Measurements from ENCODE around the gene ZMYND19. TPM values are rescaled to one million over a fixed set of nuclear protein-coding genes. Genes with fewer than 3 reads are reported as not detected.

Gene ZMYND19
- total RNA-seq, 2 donors from 2014 or later = 31.5 to 96.1 TPM

- DNase-seq (ENCODE audit: low spot score) = no peak
These were observed 730 bp downstream of the ZMYND19 start for GRCh38 chr9:137589441-137590122.

GRCh38 chr9:137588891-137589290 lies 1.4 kb downstream of the ZMYND19 start:
- Mint-ChIP-seq H3K4me1 (ENCODE audit: low read depth in 2 of 2) (peaks cover 0 to 14% of the 10 kb centered on the region in 2 donors), H3K36me3 (peaks cover 5% of the 10 kb centered on the region), H3K4me3 (peak overlapping the region; percentile 40), H3K27me3 (no peaks in the 10 kb centered on the region), H3K9me3 (no peaks in the 10 kb centered on the region), H3K27ac (no peak overlapping the region)
- no peak for DNase-seq (ENCODE audit: low spot score)
- ATAC-seq = no peak

More at GRCh38 chr9:137589441-137590122, 730 bp downstream of the ZMYND19 start:
- peaks cover 0 to 14% of the 10 kb centered on the region in 2 donors for H3K4me1 Mint-ChIP-seq (ENCODE audit: low read depth in 2 of 2)
- H3K36me3 Mint-ChIP-seq = peaks cover 5% of the 10 kb centered on the region
- peak; percentile 0 to 15 for ATAC-seq
- H3K27ac Mint-ChIP-seq = peak overlapping the region in 1 of 2 donors; percentile 45
- peak overlapping the region; percentile 40 for H3K4me3 Mint-ChIP-seq
- no peaks in the 10 kb centered on the region for H3K27me3 Mint-ChIP-seq
- H3K9me3 Mint-ChIP-seq = no peaks in the 10 kb centered on the region

- Mint-ChIP-seq H3K27ac (peak overlapping the region in 1 of 2 donors; percentile 4), H3K4me1 (ENCODE audit: low read depth in 2 of 2) (peaks cover 0 to 14% of the 10 kb centered on the region in 2 donors), H3K27me3 (no peaks in the 10 kb centered on the region), H3K36me3 (peaks cover 5% of the 10 kb centered on the region), H3K9me3 (no peaks in the 10 kb centered on the region), H3K4me3 (peak overlapping the region; percentile 40)
- DNase-seq (ENCODE audit: low spot score) = no peak
- no peak for ATAC-seq
These were observed 2.0 kb downstream of the ZMYND19 start for GRCh38 chr9:137588311-137588710.

- ATAC-seq = no peak
- no peak for DNase-seq (ENCODE audit: low spot score)
- Mint-ChIP-seq H3K4me1 (ENCODE audit: low read depth in 2 of 2) (peaks cover 0 to 12% of the 10 kb centered on the region in 2 donors), H3K36me3 (peaks cover 5% of the 10 kb centered on the region), H3K9me3 (no peaks in the 10 kb centered on the region), H3K27me3 (no peaks in the 10 kb centered on the region), H3K27ac (no peak overlapping the region), H3K4me3 (no peak overlapping the region)
These were observed 3.5 kb downstream of the ZMYND19 start for GRCh38 chr9:137586854-137587253.

GRCh38 chr9:137583957-137584356 lies 6.4 kb downstream of the ZMYND19 start:
- DNase-seq (ENCODE audit: low spot score) (no peak), ATAC-seq (no peak)
- Mint-ChIP-seq H3K36me3 (peaks cover 5% of the 10 kb centered on the region), H3K27ac (no peak overlapping the region), H3K27me3 (no peaks in the 10 kb centered on the region), H3K4me3 (no peak overlapping the region), H3K9me3 (no peaks in the 10 kb centered on the region), H3K4me1 (ENCODE audit: low read depth in 2 of 2) (peaks cover 0 to 9% of the 10 kb centered on the region in 2 donors)

- Mint-ChIP-seq H3K36me3 (peaks cover 5% of the 10 kb centered on the region), H3K9me3 (no peaks in the 10 kb centered on the region), H3K4me3 (no peak overlapping the region), H3K4me1 (ENCODE audit: low read depth in 2 of 2) (peaks cover 0 to 9% of the 10 kb centered on the region in 2 donors), H3K27ac (no peak overlapping the region), H3K27me3 (no peaks in the 10 kb centered on the region)
- DNase-seq (ENCODE audit: low spot score) (no peak), ATAC-seq (no peak)
These were observed 7.0 kb downstream of the ZMYND19 start for GRCh38 chr9:137583347-137583746.

GRCh38 chr9:137582286-137582860 lies 7.9 kb downstream of the ZMYND19 start:
- ATAC-seq (no peak), DNase-seq (ENCODE audit: low spot score) (no peak)
- H3K27me3 Mint-ChIP-seq = no peaks in the 10 kb centered on the region
- H3K9me3 Mint-ChIP-seq = no peaks in the 10 kb centered on the region
- H3K4me3 Mint-ChIP-seq = no peak overlapping the region
- H3K4me1 Mint-ChIP-seq (ENCODE audit: low read depth in 2 of 2) = peaks cover 6 to 10% of the 10 kb centered on the region in 2 donors
- H3K27ac Mint-ChIP-seq = no peak overlapping the region
- peaks cover 5% of the 10 kb centered on the region for H3K36me3 Mint-ChIP-seq

- H3K9me3 Mint-ChIP-seq = no peaks in the 10 kb centered on the region
- no peak overlapping the region for H3K4me3 Mint-ChIP-seq
These were observed 8.7 kb downstream of the ZMYND19 start for GRCh38 chr9:137581361-137582285.

GRCh38 chr9:137580954-137581322 lies 9.4 kb downstream of the ZMYND19 start:
- no peaks in the 10 kb centered on the region for H3K9me3 Mint-ChIP-seq
- peaks cover 15 to 16% of the 10 kb centered on the region in 2 donors for H3K4me1 Mint-ChIP-seq (ENCODE audit: low read depth in 2 of 2)
- peaks cover under 1% of the 10 kb centered on the region for H3K36me3 Mint-ChIP-seq
- ATAC-seq = no peak
- H3K4me3 Mint-ChIP-seq = no peak overlapping the region
- no peak for DNase-seq (ENCODE audit: low spot score)
- H3K27me3 Mint-ChIP-seq = no peaks in the 10 kb centered on the region
- no peak overlapping the region for H3K27ac Mint-ChIP-seq

More at GRCh38 chr9:137581361-137582285, 8.7 kb downstream of the ZMYND19 start:
- DNase-seq (ENCODE audit: low spot score) (no peak), ATAC-seq (no peak)
- Mint-ChIP-seq H3K27me3 (no peaks in the 10 kb centered on the region), H3K4me1 (ENCODE audit: low read depth in 2 of 2) (peaks cover 10 to 14% of the 10 kb centered on the region in 2 donors), H3K27ac (no peak overlapping the region), H3K36me3 (peaks cover 5% of the 10 kb centered on the region)

GRCh38 chr9:137580209-137580953 lies 9.9 kb downstream of the ZMYND19 start:
- Mint-ChIP-seq H3K27me3 (no peaks in the 10 kb centered on the region), H3K4me1 (ENCODE audit: low read depth in 2 of 2) (peaks cover 20 to 21% of the 10 kb centered on the region in 2 donors), H3K27ac (no peak overlapping the region), H3K4me3 (no peak overlapping the region), H3K9me3 (no peaks in the 10 kb centered on the region), H3K36me3 (peaks cover 5% of the 10 kb centered on the region)
- DNase-seq (ENCODE audit: low spot score) (no peak), ATAC-seq (no peak)

- no peaks in the 10 kb centered on the region for H3K9me3 Mint-ChIP-seq
- no peak for DNase-seq (ENCODE audit: low spot score)
- H3K36me3 Mint-ChIP-seq = peaks cover 10% of the 10 kb centered on the region
- no peaks in the 10 kb centered on the region for H3K27me3 Mint-ChIP-seq
- ATAC-seq = no peak
- H3K4me3 Mint-ChIP-seq = peak overlapping the region; percentile 83
- peak overlapping the region in 1 of 2 donors; percentile 41 for H3K27ac Mint-ChIP-seq
- peaks cover 27% of the 10 kb centered on the region in 2 donors for H3K4me1 Mint-ChIP-seq (ENCODE audit: low read depth in 2 of 2)
These were observed 11.1 kb downstream of the ZMYND19 start for GRCh38 chr9:137579259-137579604.

GRCh38 chr9:137578518-137579258 lies 11.6 kb downstream of the ZMYND19 start, which contains the start of gene DPH7:
Gene DPH7 (minus strand): TSS chr9:137578925. CDS start chr9:137578777, 148 bp downstream.
- Mint-ChIP-seq H3K27me3 (no peaks in the 10 kb centered on the region), H3K4me3 (peak within 1 kb of the TSS; percentile 83), H3K9me3 (no peaks in the 10 kb centered on the region), H3K4me1 (ENCODE audit: low read depth in 2 of 2) (peaks cover 27% of the 10 kb centered on the region in 2 donors), H3K36me3 (peaks cover 10% of the 10 kb centered on the region), H3K27ac (peak within 1 kb of the TSS in 1 of 2 donors; percentile 59)
- ATAC-seq (peak; percentile 99), DNase-seq (ENCODE audit: low spot score) (peak; percentile 98)
